Measurements from ENCODE around the gene SETD1A. TPM values are rescaled to one million over a fixed set of nuclear protein-coding genes. Genes with fewer than 3 reads are reported as not detected.
"Not testable (repeated sequence)": the region's sequence is repeated elsewhere in the genome, so short reads cannot be mapped to it uniquely, and the experiment has no call there.

SETD1A gene
- polyA plus RNA-seq, 3 donors from 2014 or later, result 1.8 to 2.4 TPM; not detected in 1

GRCh38 chr16:31006589-31006988 lies 49.0 kb downstream of the SETD1A start:
- peaks cover 6 to 21% (median 8%) of the 10 kb centered on the region in 3 donors for H3K27me3 Mint-ChIP-seq (ENCODE audit: low read depth in 3 of 3)
- peaks cover 0 to 10% of the 10 kb centered on the region in 2 donors for H3K4me1 Mint-ChIP-seq
- H3K27ac Mint-ChIP-seq, result no peak overlapping the region
- peaks cover 0 to 2% (median 0%) of the 10 kb centered on the region in 6 donors for H3K9me3 Mint-ChIP-seq
- H3K4me3 Mint-ChIP-seq, result no peak overlapping the region
- H3K36me3 Mint-ChIP-seq, result no peaks in the 10 kb centered on the region
- no peak for DNase-seq

GRCh38 chr16:31007684-31008083 lies 50.1 kb downstream of the SETD1A start:
- Mint-ChIP-seq H3K36me3 (no peaks in the 10 kb centered on the region), H3K4me1 (peaks cover 0 to 10% of the 10 kb centered on the region in 2 donors)

DNA sequence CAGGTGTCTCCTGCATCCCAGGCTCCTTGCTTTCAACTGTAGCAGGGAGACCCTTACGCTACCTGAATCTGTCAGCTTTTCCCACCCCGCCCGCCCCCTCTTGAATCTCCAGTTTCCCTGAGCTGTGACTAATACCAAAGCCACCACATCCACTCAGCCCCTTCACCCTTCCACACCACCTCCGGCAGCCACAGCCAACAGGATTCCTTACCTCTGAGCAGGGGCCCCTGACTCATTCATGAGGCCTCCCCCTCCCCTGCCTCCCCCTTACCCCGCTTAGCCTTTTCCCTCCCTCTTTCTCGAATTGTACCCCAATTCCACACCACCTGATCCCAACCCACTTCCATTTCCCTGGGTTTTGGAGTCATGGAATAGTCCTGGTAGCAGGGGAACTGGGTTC lies 50.6 kb downstream of the SETD1A start:
- Mint-ChIP-seq H3K4me3 (no peak overlapping the region), H3K4me1 (peaks cover 0 to 10% of the 10 kb centered on the region in 2 donors), H3K9me3 (peaks cover 0 to 2% (median 0%) of the 10 kb centered on the region in 6 donors), H3K27ac (no peak overlapping the region), H3K27me3 (ENCODE audit: low read depth in 3 of 3) (peaks cover 9 to 28% (median 11%) of the 10 kb centered on the region in 3 donors), H3K36me3 (no peaks in the 10 kb centered on the region)
- DNase-seq, result no peak

More at GRCh38 chr16:31007684-31008083, 50.1 kb downstream of the SETD1A start:
- no peak overlapping the region for H3K4me3 Mint-ChIP-seq
- no peak for DNase-seq
- H3K27me3 Mint-ChIP-seq (ENCODE audit: low read depth in 3 of 3), result peaks cover 9 to 25% (median 11%) of the 10 kb centered on the region in 3 donors
- no peak overlapping the region for H3K27ac Mint-ChIP-seq
- peaks cover 0 to 2% (median 0%) of the 10 kb centered on the region in 6 donors for H3K9me3 Mint-ChIP-seq

DNA sequence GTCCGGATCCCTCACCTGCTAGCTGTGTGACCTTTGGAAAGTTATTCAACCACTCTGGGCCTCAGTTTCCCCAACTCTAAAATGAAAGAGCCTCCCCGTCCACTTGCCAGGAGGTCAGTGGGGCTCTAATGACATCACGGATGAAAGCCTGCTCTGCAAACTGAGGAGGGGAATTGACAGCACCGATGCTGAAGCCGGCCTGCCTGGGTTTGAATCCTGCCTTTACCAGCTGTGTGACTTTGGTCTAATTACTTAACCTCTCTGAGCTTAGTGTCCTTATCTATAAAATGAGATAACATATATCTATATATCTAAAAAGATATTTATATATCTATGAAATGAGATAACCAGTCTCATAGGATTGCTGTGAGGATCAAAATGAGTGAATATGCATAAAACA lies 51.0 kb downstream of the SETD1A start:
- peaks cover 0 to 2% (median 0%) of the 10 kb centered on the region in 6 donors for H3K9me3 Mint-ChIP-seq
- H3K36me3 Mint-ChIP-seq, result no peaks in the 10 kb centered on the region
- H3K27me3 Mint-ChIP-seq (ENCODE audit: low read depth in 3 of 3), result peaks cover 10 to 24% (median 15%) of the 10 kb centered on the region in 3 donors
- peaks cover 0 to 10% of the 10 kb centered on the region in 2 donors for H3K4me1 Mint-ChIP-seq
- DNase-seq, result no peak
- H3K27ac Mint-ChIP-seq, result no peak overlapping the region
- no peak overlapping the region for H3K4me3 Mint-ChIP-seq

DNA sequence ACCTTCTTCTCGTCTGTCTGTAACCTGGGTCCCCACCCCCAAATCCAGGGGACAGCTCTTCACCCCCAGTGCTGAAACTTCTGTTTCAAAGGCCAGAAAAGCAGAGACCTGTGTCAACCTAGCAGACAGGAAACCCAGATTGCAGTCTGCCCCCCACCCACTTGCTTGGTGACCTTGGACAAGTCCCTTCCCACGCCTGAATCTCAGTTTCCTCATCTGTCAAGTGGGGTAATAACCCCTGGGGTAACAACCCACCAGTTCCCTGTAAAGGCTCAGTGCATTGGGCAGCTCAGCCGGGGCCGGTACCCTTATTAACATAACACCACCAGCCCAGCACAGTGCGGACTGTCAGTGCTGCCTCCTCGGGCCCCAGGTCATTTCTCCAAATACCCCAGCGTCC lies 51.6 kb downstream of the SETD1A start:
- Mint-ChIP-seq H3K27ac (peak overlapping the region in 1 of 6 donors; percentile 36), H3K27me3 (ENCODE audit: low read depth in 3 of 3) (peaks cover 12 to 25% (median 16%) of the 10 kb centered on the region in 3 donors), H3K36me3 (no peaks in the 10 kb centered on the region), H3K4me1 (peaks cover 0 to 10% of the 10 kb centered on the region in 2 donors), H3K4me3 (no peak overlapping the region), H3K9me3 (peaks cover 0 to 2% (median 0%) of the 10 kb centered on the region in 6 donors)
- DNase-seq, result no peak

DNA sequence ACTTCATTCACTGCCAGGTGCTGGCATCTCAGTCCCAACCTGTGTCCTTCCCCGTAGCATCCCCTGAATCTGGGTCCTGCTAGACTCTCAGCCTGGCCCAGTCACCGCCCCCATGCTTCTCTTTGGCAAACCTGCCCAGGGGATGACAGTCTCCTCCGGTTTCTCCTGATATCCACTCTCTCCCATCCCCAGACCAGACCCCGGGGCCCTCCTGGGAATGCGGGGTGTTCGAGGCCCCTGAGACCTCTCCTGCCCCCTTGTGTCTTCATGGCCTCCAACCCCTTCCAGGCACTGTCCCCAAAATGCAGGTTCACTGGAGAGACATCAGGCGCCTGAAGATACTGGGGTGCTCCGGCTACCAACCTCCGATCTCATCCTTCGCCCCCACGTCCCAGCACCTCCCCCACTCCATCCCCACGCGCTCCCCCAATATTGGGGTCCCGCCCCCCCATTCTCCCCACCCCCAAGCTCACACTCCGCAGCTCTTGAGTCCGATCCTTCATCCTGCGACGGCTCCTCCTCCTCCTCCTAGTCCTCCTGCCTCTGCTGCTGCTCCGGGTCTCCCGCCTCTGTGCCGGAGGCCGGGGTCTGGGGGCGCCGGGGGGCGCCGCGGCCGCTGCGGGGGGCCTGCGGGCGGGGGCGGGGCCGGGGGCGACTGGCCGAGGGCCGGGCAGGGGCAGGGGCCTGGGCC lies 52.5 kb downstream of the SETD1A start:
- H3K27me3 Mint-ChIP-seq (ENCODE audit: low read depth in 3 of 3), result peaks cover 14 to 26% (median 17%) of the 10 kb centered on the region in 3 donors
- no peak for DNase-seq
- no peaks in the 10 kb centered on the region for H3K36me3 Mint-ChIP-seq
- peak overlapping the region in 1 of 6 donors; percentile 34 for H3K27ac Mint-ChIP-seq
- H3K4me3 Mint-ChIP-seq, result peak overlapping the region in 3 of 5 donors; percentile 23 to 47 (median 40)
- H3K4me1 Mint-ChIP-seq, result peaks cover 0 to 10% of the 10 kb centered on the region in 2 donors
- peaks cover 0 to 2% (median 0%) of the 10 kb centered on the region in 6 donors for H3K9me3 Mint-ChIP-seq

DNA sequence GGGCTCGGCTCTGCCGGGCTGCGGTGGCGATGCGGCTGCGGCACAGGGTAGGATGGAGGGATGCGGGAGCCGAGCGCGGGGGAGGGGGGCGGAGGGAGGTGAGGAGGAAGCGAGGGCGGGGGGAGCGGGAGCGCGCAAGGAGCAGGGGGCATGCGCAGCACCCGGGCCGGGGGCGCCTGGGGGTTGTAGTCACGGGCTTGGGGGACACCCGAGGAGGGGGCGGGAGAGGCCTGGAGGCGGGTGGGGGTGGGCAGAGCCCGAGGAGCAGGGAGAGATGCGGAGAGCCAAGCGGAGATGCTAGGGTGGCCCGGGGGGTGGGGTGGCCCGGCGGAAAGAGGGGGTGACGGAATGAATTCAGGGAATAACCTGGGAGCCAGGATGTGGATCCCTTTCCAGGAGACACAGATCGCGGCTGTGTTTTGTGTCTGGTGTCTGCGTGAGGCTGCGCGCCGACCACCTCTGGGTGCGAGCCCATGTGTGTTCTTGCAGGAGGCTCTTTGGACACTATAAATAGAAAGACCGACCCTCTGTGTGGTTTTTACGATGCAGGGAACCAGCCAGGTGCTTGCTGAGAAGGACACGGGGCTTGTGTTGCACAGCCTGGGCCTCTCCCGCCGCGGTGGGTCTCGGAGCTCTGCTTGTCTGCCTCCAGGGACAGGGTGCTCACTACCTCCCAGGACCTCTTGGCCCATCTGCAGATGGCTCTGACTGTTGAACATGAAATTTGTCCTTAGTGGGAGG lies 53.2 kb downstream of the SETD1A start, which contains the start of gene STX1B:
Gene STX1B, minus strand, starts transcription at position 54 of the 741 bp plus-strand sequence. CDS start 242 bp downstream, outside the sequence.
- Mint-ChIP-seq H3K27ac (peak within 1 kb of the TSS in 1 of 6 donors; percentile 34), H3K4me1 (peaks cover 0 to 10% of the 10 kb centered on the region in 2 donors), H3K9me3 (peaks cover 0 to 2% (median 0%) of the 10 kb centered on the region in 6 donors), H3K36me3 (no peaks in the 10 kb centered on the region), H3K27me3 (ENCODE audit: low read depth in 3 of 3) (peaks cover 15 to 23% (median 17%) of the 10 kb centered on the region in 3 donors), H3K4me3 (peak within 1 kb of the TSS; percentile 15 to 60 (median 47))
- DNase-seq, result no peak

DNA sequence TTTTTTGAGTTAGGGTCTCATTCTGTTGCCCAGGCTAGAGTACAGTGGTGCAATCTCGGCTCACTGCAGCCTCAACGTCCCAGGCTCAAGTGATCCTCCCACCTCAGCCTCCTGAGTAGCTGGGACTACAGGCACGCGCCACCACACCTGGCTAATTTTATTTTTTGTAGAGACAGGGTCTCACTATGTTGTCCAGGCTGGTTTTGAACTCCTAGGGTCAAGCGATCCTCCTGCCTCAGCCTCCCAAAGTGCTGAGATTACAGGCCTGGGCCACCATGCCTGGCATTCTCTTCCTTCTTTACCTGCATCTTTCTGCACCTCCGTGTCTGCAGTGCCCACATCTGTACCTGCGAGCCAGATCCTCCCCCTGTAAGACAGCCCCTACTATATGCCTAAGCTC lies 54.3 kb downstream of the SETD1A start:
- not testable (repeated sequence) for H3K27ac Mint-ChIP-seq, DNase-seq, H3K9me3 Mint-ChIP-seq, H3K4me1 Mint-ChIP-seq, H3K36me3 Mint-ChIP-seq
- H3K4me3 Mint-ChIP-seq, result peak overlapping the region in 3 of 5 donors; percentile 1 to 27 (median 21)
- peaks cover 15 to 25% (median 17%) of the 10 kb centered on the region in 3 donors for H3K27me3 Mint-ChIP-seq (ENCODE audit: low read depth in 3 of 3)

DNA sequence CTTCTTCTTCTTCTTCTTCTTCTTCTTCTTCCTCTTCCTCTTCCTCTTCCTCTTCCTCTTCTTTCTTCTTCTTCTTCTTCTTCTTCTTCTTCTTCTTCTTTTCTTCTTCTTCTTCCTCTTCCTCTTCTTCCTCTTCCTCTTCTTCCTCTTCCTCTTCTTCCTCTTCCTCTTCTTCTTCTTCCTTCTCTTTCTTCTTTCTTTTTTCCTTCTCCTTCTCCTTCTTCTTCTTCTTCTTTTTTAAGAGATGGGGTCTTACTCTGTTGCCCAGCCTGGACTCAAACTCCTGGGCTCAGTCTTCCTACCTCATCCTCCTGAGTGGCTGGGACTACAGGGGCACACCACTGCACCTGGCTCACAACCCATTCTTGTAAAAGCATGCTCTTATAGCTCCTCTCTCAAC lies 55.7 kb downstream of the SETD1A start:
- H3K4me1 Mint-ChIP-seq, H3K4me3 Mint-ChIP-seq, H3K9me3 Mint-ChIP-seq, DNase-seq, H3K36me3 Mint-ChIP-seq: not testable (repeated sequence)
- Mint-ChIP-seq H3K27ac (peak overlapping the region in 1 of 6 donors; percentile 80), H3K27me3 (ENCODE audit: low read depth in 3 of 3) (peaks cover 14 to 25% (median 20%) of the 10 kb centered on the region in 3 donors)

DNA sequence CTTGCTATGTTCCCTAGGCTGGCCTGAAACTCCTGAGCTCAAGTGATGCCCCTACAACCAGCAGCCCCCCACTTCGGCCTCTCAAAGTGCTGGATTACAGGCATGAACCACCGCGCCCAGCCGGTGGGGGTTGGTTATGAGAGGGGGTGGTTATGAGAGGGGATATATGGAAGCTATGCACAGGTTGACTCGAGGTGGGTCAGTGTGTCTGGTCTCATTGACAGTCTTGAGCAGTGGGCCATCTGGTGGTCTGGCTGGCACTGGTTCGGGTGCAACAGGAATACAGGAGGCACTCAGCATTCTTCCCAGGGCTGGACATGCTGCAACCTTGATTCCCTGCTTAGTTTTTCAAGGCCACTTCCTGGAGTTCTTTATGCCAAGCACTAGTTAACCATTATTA lies 58.5 kb downstream of the SETD1A start:
- Mint-ChIP-seq H3K27ac (peak overlapping the region in 1 of 6 donors; percentile 28), H3K27me3 (ENCODE audit: low read depth in 3 of 3) (peaks cover 17 to 19% (median 17%) of the 10 kb centered on the region in 3 donors), H3K4me1 (peaks cover 0 to 4% of the 10 kb centered on the region in 2 donors)

DNA sequence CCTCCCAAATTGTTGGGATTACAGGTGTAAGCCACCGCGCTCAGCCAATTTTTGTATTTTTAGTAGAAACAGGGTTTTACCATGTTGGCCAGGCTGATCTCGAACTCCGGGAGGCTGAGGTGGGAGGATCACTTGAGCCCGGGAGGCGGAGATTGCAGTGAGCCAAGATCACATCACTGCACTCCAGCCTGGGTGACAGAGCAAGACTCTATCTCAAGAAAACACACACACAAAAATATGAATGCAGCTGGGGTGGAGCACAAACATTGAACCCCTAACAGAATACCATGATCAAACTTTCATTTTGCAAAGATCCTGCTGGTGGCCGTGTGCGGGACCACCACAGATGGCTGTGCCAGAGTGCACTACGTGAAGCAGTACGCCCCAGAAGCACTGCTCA lies 60.2 kb downstream of the SETD1A start:
- peaks cover 8 to 12% (median 9%) of the 10 kb centered on the region in 3 donors for H3K27me3 Mint-ChIP-seq (ENCODE audit: low read depth in 3 of 3)
- not testable (repeated sequence) for H3K4me1 Mint-ChIP-seq, H3K9me3 Mint-ChIP-seq, H3K36me3 Mint-ChIP-seq, DNase-seq, H3K27ac Mint-ChIP-seq, H3K4me3 Mint-ChIP-seq

More for the DNA sequence above, 58.5 kb downstream of the SETD1A start:
- Mint-ChIP-seq H3K4me3 (no peak overlapping the region), H3K9me3 (no peaks in the 10 kb centered on the region), H3K36me3 (no peaks in the 10 kb centered on the region)
- DNase-seq, result no peak

DNA sequence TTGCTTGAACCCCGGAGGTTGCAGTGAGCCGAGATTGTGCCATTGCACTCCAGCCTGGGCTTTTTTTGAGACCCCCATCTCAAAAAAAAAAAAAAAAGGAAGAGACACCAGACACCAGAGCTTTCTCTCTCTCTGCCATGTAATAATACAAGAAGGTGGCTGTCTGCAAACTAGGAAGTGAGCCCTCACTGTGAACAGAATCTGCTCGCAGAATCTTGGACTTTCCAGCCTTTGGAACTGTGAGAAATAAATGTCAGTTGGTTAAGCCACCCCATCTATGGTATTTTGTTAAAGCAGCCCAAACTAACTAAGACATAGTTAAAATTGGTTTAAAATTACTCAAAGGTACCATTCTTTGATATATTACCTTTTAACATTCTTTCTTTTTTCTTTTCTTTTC lies 63.0 kb downstream of the SETD1A start:
- peaks cover 3 to 5% (median 4%) of the 10 kb centered on the region in 3 donors for H3K27me3 Mint-ChIP-seq (ENCODE audit: low read depth in 3 of 3)
- no peak for DNase-seq
- H3K9me3 Mint-ChIP-seq, result no peaks in the 10 kb centered on the region
- no peak overlapping the region for H3K4me3 Mint-ChIP-seq
- no peak overlapping the region for H3K27ac Mint-ChIP-seq
- no peaks in the 10 kb centered on the region for H3K4me1 Mint-ChIP-seq
- H3K36me3 Mint-ChIP-seq, result no peaks in the 10 kb centered on the region

DNA sequence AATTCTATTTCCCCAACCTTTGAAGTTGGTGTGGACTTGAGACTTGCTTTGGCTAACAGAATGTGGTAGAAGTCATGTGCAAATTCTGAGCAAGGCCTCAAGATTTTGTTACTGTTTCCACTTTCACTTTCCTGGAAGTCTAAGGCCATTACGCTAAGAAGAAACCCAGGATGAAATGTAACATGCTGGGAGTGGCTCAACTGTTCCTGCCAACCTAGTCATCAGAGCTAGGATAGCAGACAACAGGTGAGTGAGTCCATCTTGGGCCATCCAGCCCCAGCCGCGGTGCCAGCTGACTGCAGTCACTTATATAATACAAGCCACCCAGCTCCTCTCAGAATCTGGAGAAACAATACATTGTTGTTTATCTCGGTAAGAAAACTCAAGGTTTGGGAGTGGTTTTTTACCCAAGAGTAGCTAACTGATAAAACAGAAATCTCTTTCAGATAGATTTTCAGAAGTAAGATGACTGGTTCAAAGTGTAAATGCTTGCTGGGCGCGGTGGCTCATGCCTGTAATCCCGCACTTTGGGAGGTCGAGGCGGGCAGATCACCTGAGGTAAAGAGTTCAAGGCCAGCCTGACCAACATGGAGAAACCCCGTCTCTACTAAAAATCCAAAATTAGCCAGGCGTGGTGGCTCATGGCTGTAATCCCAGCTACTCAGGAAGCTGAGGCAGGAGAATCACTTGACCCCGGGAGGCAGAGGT lies 65.1 kb downstream of the SETD1A start:
- Mint-ChIP-seq H3K4me1 (no peaks in the 10 kb centered on the region), H3K9me3 (no peaks in the 10 kb centered on the region), H3K27ac (no peak overlapping the region), H3K27me3 (ENCODE audit: low read depth in 3 of 3) (peaks cover 3 to 6% (median 3%) of the 10 kb centered on the region in 3 donors), H3K36me3 (no peaks in the 10 kb centered on the region), H3K4me3 (no peak overlapping the region)
- DNase-seq, result no peak
